ENCODE data around the gene ITPK1.
A peak's percentile ranks its signal among the peaks of the same experiment; 100 is the strongest.

The ITPK1 gene

GRCh38 chr14:93015505-93015904 is 100.2 kb downstream of the ITPK1 start:
- Mint-ChIP-seq H3K27me3 (no peaks in the 10 kb centered on the region), H3K27ac (peak overlapping the region in 1 of 2 donors; percentile 46), H3K4me3 (no peak overlapping the region), H3K9me3 (no peaks in the 10 kb centered on the region), H3K4me1 (peaks cover 72% of the 10 kb centered on the region)
- no peak for DNase-seq
- no peak for ATAC-seq

DNA sequence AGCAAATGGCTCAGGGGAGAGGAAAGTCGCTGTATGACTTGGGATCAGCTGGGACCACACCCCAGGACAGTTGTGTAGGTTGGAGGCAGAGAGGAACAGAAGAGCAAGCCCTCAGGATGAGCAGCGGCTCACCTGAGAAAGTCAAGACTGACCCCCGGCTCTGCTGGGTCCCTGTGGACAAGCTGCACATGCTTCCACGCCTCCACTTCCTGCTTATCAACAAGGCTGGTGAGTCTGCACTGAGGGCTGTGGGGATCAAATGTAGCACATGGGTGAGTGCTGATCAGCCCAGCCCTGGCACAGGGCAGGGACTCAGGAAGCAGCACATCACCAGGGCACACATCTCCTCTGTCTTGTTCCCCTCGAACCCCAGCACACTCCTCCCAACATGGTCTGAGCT is 100.7 kb downstream of the ITPK1 start:
- ATAC-seq (no peak), DNase-seq (no peak)
- peaks cover 69% of the 10 kb centered on the region for H3K4me1 Mint-ChIP-seq
- no peaks in the 10 kb centered on the region for H3K27me3 Mint-ChIP-seq
- H3K27ac Mint-ChIP-seq: peak overlapping the region; percentile 46 to 92
- no peaks in the 10 kb centered on the region for H3K9me3 Mint-ChIP-seq
- no peak overlapping the region for H3K4me3 Mint-ChIP-seq

- no peaks in the 10 kb centered on the region for H3K27me3 Mint-ChIP-seq
- H3K4me1 Mint-ChIP-seq: peaks cover 69% of the 10 kb centered on the region
- DNase-seq (no peak), ATAC-seq (no peak)
- peak overlapping the region; percentile 87 to 92 for H3K27ac Mint-ChIP-seq
- H3K9me3 Mint-ChIP-seq: no peaks in the 10 kb centered on the region
- H3K4me3 Mint-ChIP-seq: no peak overlapping the region
These were observed 101.4 kb downstream of the ITPK1 start for GRCh38 chr14:93014058-93015023.

- DNase-seq: no peak
- H3K27me3 Mint-ChIP-seq: no peaks in the 10 kb centered on the region
These were observed 102.6 kb downstream of the ITPK1 start for GRCh38 chr14:93012951-93013719.

DNA sequence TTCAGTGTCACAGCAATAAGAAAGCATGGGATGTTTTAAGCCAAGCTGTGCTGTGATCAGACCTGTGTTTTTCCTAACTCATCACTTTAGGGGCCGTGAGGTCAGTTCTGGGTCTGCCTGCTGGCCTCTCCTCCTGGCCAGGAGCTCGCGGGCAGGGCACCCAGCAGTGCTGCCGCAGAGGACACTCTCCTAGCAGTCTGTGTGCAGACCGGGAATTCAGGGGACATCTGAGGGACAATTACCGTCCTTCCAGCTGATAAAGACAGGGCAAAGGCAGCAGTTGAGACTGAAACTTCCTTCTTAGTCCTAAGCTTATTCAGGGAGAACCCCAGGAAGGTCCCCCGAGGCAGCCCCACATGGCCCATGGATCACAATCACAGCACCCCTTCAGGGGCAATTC is 103.2 kb downstream of the ITPK1 start:
- ATAC-seq (no peak), DNase-seq (no peak)
- peak overlapping the region in 1 of 2 donors; percentile 80 for H3K27ac Mint-ChIP-seq
- no peaks in the 10 kb centered on the region for H3K9me3 Mint-ChIP-seq
- H3K4me1 Mint-ChIP-seq: peaks cover 67% of the 10 kb centered on the region
- H3K27me3 Mint-ChIP-seq: no peaks in the 10 kb centered on the region
- H3K4me3 Mint-ChIP-seq: no peak overlapping the region

More at GRCh38 chr14:93012951-93013719, 102.6 kb downstream of the ITPK1 start:
- Mint-ChIP-seq H3K27ac (peak overlapping the region; percentile 87 to 96), H3K9me3 (no peaks in the 10 kb centered on the region), H3K4me3 (peak overlapping the region; percentile 25 to 62), H3K4me1 (peaks cover 69% of the 10 kb centered on the region)
- ATAC-seq: peak; percentile 66

DNA sequence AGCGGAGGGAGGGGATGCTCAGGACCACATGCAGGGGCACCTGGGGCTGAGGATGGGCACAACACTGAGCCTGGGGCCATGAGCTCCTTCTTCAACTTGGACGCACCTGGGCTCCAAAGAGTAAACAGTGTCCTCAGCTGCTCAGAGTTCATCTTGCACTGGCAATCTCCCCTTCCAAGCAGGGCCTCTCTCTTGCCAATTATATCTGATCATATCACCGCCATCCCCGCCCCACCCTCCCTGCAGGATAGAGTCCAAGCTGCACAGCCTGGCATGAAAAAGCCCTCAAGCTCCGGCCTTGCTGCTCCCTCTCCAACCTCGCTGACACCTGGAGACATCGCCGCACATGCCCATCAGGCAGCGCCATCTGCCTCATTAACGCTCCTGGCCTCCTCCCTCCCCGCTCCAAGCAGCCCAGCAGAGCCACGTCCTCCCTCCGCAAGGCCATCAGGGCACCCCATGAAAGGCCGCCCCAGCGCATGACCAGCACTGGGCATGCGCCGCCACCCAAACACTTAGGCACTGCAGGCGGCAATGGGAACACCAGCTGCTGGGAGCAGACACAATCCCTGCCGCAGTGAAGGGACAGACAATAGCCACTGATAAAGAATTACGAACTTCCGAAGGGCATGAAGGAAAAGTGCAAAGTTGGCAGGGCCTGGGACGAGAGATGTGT is 103.9 kb downstream of the ITPK1 start:
- DNase-seq (no peak), ATAC-seq (no peak)
- H3K27me3 Mint-ChIP-seq: no peaks in the 10 kb centered on the region
- H3K4me1 Mint-ChIP-seq: peaks cover 62% of the 10 kb centered on the region
- no peaks in the 10 kb centered on the region for H3K9me3 Mint-ChIP-seq
- H3K4me3 Mint-ChIP-seq: no peak overlapping the region
- peak overlapping the region in 1 of 2 donors; percentile 80 for H3K27ac Mint-ChIP-seq

DNA sequence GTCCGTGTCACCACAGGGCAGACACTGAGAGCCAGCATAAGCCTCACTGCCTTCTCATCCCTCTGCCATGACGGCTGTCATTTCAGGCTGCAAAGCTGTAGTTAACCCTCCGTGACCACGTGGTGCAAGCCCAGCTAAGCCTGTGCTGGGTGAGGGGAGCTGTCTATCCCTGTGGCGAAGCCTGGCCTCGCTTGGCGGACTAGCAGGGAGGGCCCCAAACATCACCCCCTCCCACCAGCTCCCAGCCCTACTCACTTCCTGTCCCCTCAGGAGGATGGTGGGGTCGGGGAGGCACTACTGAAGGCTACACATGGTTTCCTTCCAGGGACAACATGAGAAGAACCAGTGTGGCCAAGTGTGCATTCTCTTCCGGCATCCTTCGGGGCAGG is 104.6 kb downstream of the ITPK1 start:
- peaks cover 59% of the 10 kb centered on the region for H3K4me1 Mint-ChIP-seq

DNA sequence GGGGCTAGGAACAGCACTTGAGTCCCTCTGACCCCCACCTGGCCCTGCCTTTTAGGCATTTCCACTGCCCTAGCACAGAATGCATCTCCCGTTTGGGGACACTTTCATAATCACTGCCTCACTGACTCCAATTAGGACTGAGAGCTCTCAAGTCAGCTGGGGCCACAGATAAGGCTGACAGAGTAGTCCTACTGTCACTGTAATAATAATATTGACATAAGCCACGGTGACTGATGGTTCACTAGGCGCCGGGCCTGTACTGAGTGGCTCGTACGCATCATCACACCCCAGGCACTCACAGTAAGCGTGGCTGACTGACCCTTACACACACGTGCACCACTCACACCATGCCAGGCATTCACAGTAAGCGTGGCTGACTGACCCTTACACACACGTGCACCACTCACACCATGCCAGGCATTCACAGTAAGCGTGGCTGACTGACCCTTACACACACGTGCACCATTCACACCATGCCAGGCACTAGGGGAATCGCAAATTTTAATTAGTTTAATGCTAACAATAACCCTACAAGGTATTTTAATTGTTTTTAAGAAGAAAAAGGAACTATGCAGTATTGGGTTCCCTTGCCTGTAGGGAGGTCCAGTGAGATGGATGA is 105.1 kb downstream of the ITPK1 start:
- no peak overlapping the region for H3K27ac Mint-ChIP-seq
- ATAC-seq (no peak), DNase-seq (no peak)
- H3K9me3 Mint-ChIP-seq: no peaks in the 10 kb centered on the region
- peaks cover 55% of the 10 kb centered on the region for H3K4me1 Mint-ChIP-seq
- H3K27me3 Mint-ChIP-seq: no peaks in the 10 kb centered on the region
- H3K4me3 Mint-ChIP-seq: no peak overlapping the region

More for the DNA sequence above, 104.6 kb downstream of the ITPK1 start:
- peak overlapping the region in 1 of 2 donors; percentile 34 for H3K27ac Mint-ChIP-seq
- no peaks in the 10 kb centered on the region for H3K9me3 Mint-ChIP-seq
- no peak for DNase-seq
- no peak for ATAC-seq
- H3K4me3 Mint-ChIP-seq: no peak overlapping the region
- no peaks in the 10 kb centered on the region for H3K27me3 Mint-ChIP-seq

DNA sequence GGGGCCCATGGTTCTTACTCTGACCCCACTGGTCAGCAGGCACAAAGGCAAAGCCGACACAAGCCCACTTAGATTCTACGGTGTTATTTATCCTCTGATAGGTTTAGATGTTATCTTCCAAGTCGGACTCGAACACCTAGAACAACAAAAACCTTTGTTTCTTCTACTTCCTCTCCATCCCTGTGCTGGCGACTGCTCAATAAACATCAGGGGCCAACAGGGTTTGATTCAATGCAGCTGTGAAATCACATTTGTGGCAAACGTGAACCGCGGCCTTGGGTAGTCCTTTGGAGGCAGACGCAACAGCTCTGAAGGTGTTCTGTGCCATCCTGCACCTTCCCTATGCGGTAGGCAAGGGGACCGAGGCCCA is 105.6 kb downstream of the ITPK1 start:
- Mint-ChIP-seq H3K4me1 (peaks cover 51% of the 10 kb centered on the region), H3K9me3 (no peaks in the 10 kb centered on the region), H3K27ac (no peak overlapping the region), H3K4me3 (no peak overlapping the region), H3K27me3 (no peaks in the 10 kb centered on the region)
- ATAC-seq (no peak), DNase-seq (no peak)

DNA sequence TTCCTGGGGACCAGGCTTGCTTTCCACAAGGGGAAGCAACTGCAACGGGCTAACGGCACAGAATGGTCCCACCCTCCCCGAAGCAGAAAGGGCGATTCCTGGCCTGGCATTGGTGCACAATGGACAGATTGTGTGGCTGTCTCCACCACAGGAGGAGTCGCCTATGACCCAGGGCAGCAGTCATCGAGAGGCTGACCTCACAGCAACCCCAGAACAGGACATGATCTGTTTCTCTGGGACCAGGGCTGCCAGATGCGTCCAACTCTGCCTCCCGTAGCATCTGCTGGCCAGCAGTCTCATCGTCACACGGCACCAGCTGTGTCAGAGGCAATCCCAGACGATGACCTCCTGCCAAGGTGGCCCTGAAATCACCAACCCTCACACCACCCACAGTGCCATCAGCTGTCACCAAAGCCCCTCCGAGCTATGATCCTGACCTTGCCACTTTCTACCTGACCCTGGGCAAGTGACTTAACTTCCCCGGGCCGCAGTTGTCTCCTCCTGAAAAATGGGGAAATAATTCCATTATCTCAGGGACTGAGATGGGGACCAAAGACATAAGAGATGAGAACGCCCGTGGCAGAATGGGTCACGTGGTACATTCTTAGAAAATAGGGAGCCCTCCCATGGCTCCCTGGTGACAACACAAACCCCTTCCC is 106.1 kb downstream of the ITPK1 start:
- ATAC-seq: no peak
- H3K4me3 Mint-ChIP-seq: no peak overlapping the region

DNA sequence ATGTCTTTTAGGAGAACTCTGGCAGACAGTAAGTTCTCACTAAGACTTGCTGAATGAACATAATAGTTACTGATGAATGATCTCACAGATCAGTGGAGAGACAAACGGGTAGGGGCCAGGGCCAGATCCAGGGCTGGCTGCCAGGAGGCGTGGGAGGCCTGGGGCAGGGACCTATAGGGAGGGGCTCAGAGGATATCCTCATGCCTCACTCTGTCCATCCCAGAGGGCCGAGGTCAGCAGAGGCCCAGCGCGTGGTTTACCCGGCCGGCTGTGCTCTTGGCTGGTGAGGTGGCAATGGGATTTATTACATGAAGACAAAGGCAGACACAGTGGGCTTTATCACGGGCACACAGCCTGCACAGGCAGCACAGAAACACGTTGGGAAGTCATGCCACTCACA is 107.3 kb downstream of the ITPK1 start:
- ATAC-seq: no peak
- H3K4me1 Mint-ChIP-seq: peaks cover 49% of the 10 kb centered on the region
- H3K4me3 Mint-ChIP-seq: no peak overlapping the region
- no peaks in the 10 kb centered on the region for H3K27me3 Mint-ChIP-seq
- no peak overlapping the region for H3K27ac Mint-ChIP-seq
- no peak for DNase-seq
- no peaks in the 10 kb centered on the region for H3K9me3 Mint-ChIP-seq

More for the DNA sequence above, 106.1 kb downstream of the ITPK1 start:
- peaks cover 51% of the 10 kb centered on the region for H3K4me1 Mint-ChIP-seq
- no peaks in the 10 kb centered on the region for H3K27me3 Mint-ChIP-seq
- no peak for DNase-seq
- peak overlapping the region in 1 of 2 donors; percentile 54 for H3K27ac Mint-ChIP-seq
- no peaks in the 10 kb centered on the region for H3K9me3 Mint-ChIP-seq

GRCh38 chr14:93007225-93007997 is 108.3 kb downstream of the ITPK1 start:
- H3K27me3 Mint-ChIP-seq: no peaks in the 10 kb centered on the region
- DNase-seq (no peak), ATAC-seq (no peak)
- H3K27ac Mint-ChIP-seq: peak overlapping the region; percentile 65 to 78
- peaks cover 49% of the 10 kb centered on the region for H3K4me1 Mint-ChIP-seq
- no peak overlapping the region for H3K4me3 Mint-ChIP-seq
- H3K9me3 Mint-ChIP-seq: no peaks in the 10 kb centered on the region

- Mint-ChIP-seq H3K4me1 (peaks cover 48% of the 10 kb centered on the region), H3K27me3 (no peaks in the 10 kb centered on the region), H3K9me3 (no peaks in the 10 kb centered on the region), H3K27ac (peak overlapping the region in 1 of 2 donors; percentile 46), H3K4me3 (no peak overlapping the region)
- DNase-seq (no peak), ATAC-seq (no peak)
These were observed 109.1 kb downstream of the ITPK1 start for GRCh38 chr14:93006567-93007051.

- ATAC-seq (no peak), DNase-seq (no peak)
- H3K9me3 Mint-ChIP-seq: no peaks in the 10 kb centered on the region
- no peaks in the 10 kb centered on the region for H3K27me3 Mint-ChIP-seq
- no peak overlapping the region for H3K4me3 Mint-ChIP-seq
- no peak overlapping the region for H3K27ac Mint-ChIP-seq
- peaks cover 41% of the 10 kb centered on the region for H3K4me1 Mint-ChIP-seq
These were observed 109.9 kb downstream of the ITPK1 start for GRCh38 chr14:93005838-93006237.

Data from stimulated activated naive CD8-positive, alpha-beta T cell treated with anti-CD3 and anti-CD28 coated beads, Interleukin-15, amount 100 ng/mL, for 72 hours (primary cell).